ENCODE data around the gene ANO9. TPM values are rescaled to one million over a fixed set of nuclear protein-coding genes. Genes with fewer than 3 reads are reported as not detected.
A peak's percentile ranks its signal among the peaks of the same experiment; 100 is the strongest.

Gene ANO9
- total RNA-seq, 1 donor from 2014 or later, result 31.0 TPM

GRCh38 chr11:445765-446588 lies 4.2 kb upstream of the ANO9 start:
- Mint-ChIP-seq H3K9me3 (ENCODE audit: low read depth) (no peaks in the 10 kb centered on the region), H3K4me1 (ENCODE audit: low read depth) (peaks cover 6% of the 10 kb centered on the region), H3K4me3 (ENCODE audit: low read depth) (no peak overlapping the region), H3K27me3 (peaks cover 3% of the 10 kb centered on the region), H3K27ac (no peak overlapping the region), H3K36me3 (ENCODE audit: insufficient read depth) (no peaks in the 10 kb centered on the region)
- no peak for TF ChIP-seq CTCF (IDR thresholded peaks at IDR 0.05; ENCODE audit: unreplicated experiment)
- no peak for DNase-seq (ENCODE audit: low spot score, unreplicated experiment)

- Mint-ChIP-seq H3K27ac (no peak overlapping the region), H3K9me3 (ENCODE audit: low read depth) (no peaks in the 10 kb centered on the region), H3K4me1 (ENCODE audit: low read depth) (peaks cover 4% of the 10 kb centered on the region), H3K27me3 (peaks cover 3% of the 10 kb centered on the region), H3K36me3 (ENCODE audit: insufficient read depth) (no peaks in the 10 kb centered on the region), H3K4me3 (ENCODE audit: low read depth) (no peak overlapping the region)
- no peak for DNase-seq (ENCODE audit: low spot score, unreplicated experiment)
- no peak for TF ChIP-seq CTCF (IDR thresholded peaks at IDR 0.05; ENCODE audit: unreplicated experiment)
Measured at GRCh38 chr11:444396-445144, 2.8 kb upstream of the ANO9 start.

GRCh38 chr11:443542-444199 lies 1.9 kb upstream of the ANO9 start:
- Mint-ChIP-seq H3K27me3 (peaks cover 3% of the 10 kb centered on the region), H3K36me3 (ENCODE audit: insufficient read depth) (no peaks in the 10 kb centered on the region), H3K27ac (no peak overlapping the region), H3K4me3 (ENCODE audit: low read depth) (no peak overlapping the region), H3K9me3 (ENCODE audit: low read depth) (no peaks in the 10 kb centered on the region), H3K4me1 (ENCODE audit: low read depth) (peaks cover 3% of the 10 kb centered on the region)
- no peak for TF ChIP-seq CTCF (IDR thresholded peaks at IDR 0.05; ENCODE audit: unreplicated experiment)
- DNase-seq (ENCODE audit: low spot score, unreplicated experiment), result no peak

GRCh38 chr11:442611-443081 lies 835 bp upstream of the ANO9 start:
- no peak for TF ChIP-seq CTCF (IDR thresholded peaks at IDR 0.05; ENCODE audit: unreplicated experiment)
- H3K36me3 Mint-ChIP-seq (ENCODE audit: insufficient read depth), result no peaks in the 10 kb centered on the region
- peaks cover 3% of the 10 kb centered on the region for H3K27me3 Mint-ChIP-seq
- H3K9me3 Mint-ChIP-seq (ENCODE audit: low read depth), result no peaks in the 10 kb centered on the region
- no peak overlapping the region for H3K4me3 Mint-ChIP-seq (ENCODE audit: low read depth)
- H3K4me1 Mint-ChIP-seq (ENCODE audit: low read depth), result peaks cover 3% of the 10 kb centered on the region
- no peak overlapping the region for H3K27ac Mint-ChIP-seq
- no peak for DNase-seq (ENCODE audit: low spot score, unreplicated experiment)

- Mint-ChIP-seq H3K4me1 (ENCODE audit: low read depth) (peaks cover 3% of the 10 kb centered on the region), H3K9me3 (ENCODE audit: low read depth) (no peaks in the 10 kb centered on the region), H3K4me3 (ENCODE audit: low read depth) (peak overlapping the region; percentile 41), H3K36me3 (ENCODE audit: insufficient read depth) (no peaks in the 10 kb centered on the region), H3K27me3 (peaks cover 3% of the 10 kb centered on the region), H3K27ac (no peak overlapping the region)
- no peak for DNase-seq (ENCODE audit: low spot score, unreplicated experiment)
- TF ChIP-seq CTCF (IDR thresholded peaks at IDR 0.05; ENCODE audit: unreplicated experiment), result no peak
Measured at GRCh38 chr11:441043-441417, 781 bp downstream of the ANO9 start.

Measured in progenitor cell of endocrine pancreas (in vitro differentiated cells).